Tibial nerve (tissue), 4 donors: ENCODE measurements around the gene PNPLA7.

Experiments used
- CTCF ChIP-seq, 5 experiments: fragments of 200-600 bp in 3 of 5; fragments of 450-650 bp in 2 of 5; sonication (generic) in 3 of 5; IDR thresholded peaks; one replicate each; pipeline ENCODE4 v1.5.1; 2016 to 2019; ENCODE audit warnings: antibody characterized with exemption in 5 of 5, mild to moderate bottlenecking in 3 of 5, moderate library complexity in 2 of 5
- EP300 ChIP-seq, 2 donors: sonication (generic); formaldehyde crosslinking; IDR thresholded peaks; one replicate each; pipeline ENCODE4 v1.6.1; 2017; ENCODE audit warnings: antibody characterized with exemption in 2 of 2, mild to moderate bottlenecking in 1 of 2
- POLR2A ChIP-seq, 2 donors: fragments of 450-650 bp; IDR thresholded peaks; one replicate each; pipeline ENCODE4 v1.6.1; 2017; ENCODE audit warnings: antibody characterized with exemption in 2 of 2, mild to moderate bottlenecking in 2 of 2, moderate library complexity in 2 of 2

GRCh38 chr9:137501457-137501856 lies 48.7 kb downstream of the PNPLA7 start:
- no peak for TF ChIP-seq CTCF (IDR thresholded peaks at IDR 0.05)
- TF ChIP-seq EP300 (IDR thresholded peaks at IDR 0.05) = no peak
- TF ChIP-seq POLR2A (IDR thresholded peaks at IDR 0.05) = no peak
